Embryonic facial prominence (tissue), 1 donor: ENCODE data around the gene STK24.

Experiments
- DNase-seq: peaks from one replicate; pipeline ENCODE4 v3.0.0-alpha.2; 2016; ENCODE audit errors: extremely low spot score

The STK24 gene

GRCh38 chr13:98511435-98511834 lies 65.5 kb downstream of the STK24 start:
- no peak for DNase-seq

GRCh38 chr13:98510156-98510509 lies 66.8 kb downstream of the STK24 start:
- no peak for DNase-seq

GRCh38 chr13:98509271-98510155 lies 67.4 kb downstream of the STK24 start:
- no peak for DNase-seq

DNA sequence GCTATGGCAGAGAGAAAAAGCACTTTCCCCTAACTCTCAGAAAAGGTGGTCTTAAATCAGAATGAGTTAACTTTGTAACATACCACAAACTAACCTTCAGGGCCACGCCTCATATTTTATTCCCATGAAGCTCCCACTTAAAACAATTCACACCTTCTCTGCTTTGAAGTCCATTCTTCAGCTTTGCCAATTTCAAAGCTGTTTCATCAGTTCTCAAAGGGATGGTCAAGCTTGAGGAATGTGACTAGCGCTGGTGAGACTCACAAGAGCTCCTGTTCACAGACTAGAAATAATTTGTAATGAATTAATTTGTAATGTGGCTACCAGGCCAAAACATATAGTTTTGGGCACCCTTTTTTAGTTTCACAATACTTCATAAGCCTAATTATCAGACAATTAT lies 68.2 kb downstream of the STK24 start:
- DNase-seq, result no peak

- DNase-seq, result no peak
Measured at GRCh38 chr13:98508280-98508679, 68.6 kb downstream of the STK24 start.

DNA sequence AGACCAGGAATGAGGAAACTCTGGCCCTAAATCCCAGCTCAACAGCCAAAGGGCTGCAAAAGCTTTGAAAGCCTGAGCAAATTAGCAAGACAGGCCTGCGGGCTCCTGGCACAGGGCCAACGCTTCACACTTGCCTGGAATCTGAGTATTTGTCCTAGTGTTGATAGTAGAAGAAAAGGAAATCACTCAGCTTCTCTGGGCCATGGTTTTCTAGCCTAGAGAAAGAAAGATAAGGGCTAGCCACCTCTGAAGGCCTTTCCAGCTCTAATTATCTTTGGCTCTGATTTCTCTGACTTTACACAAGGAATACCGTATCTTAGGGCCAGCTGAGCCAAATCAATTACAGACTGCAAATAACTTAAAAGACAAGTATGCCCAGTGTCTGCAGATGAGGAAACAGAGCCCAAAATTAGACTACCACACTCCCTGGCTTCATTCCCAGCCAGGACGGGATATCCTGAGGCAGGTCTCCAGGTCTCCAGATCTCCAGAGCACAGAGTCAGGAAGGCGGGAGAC lies 69.6 kb downstream of the STK24 start:
- DNase-seq, result no peak

GRCh38 chr13:98506728-98507230 lies 70.1 kb downstream of the STK24 start:
- no peak for DNase-seq

- no peak for DNase-seq
Measured at GRCh38 chr13:98506322-98506721, 70.6 kb downstream of the STK24 start.

DNA sequence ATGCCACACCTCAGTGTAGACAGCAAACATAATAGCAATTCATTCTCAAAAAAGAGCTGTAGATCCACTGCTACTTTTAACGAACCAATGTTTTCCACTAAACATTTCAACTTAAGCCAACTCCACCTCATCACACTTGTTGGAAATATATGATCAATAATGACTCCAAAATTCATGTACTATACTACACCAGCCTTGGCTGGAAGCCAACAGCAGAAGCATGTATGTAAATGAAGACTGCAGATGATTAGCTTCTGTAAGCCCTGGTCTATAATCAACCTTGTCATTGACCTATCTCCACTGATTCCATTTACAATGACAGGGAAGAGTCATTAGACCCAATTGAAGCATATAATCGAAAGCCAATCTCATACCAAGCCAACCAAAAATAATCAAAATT lies 71.7 kb downstream of the STK24 start:
- no peak for DNase-seq

GRCh38 chr13:98504371-98504963 lies 72.4 kb downstream of the STK24 start:
- DNase-seq, result no peak

GRCh38 chr13:98504029-98504351 lies 72.9 kb downstream of the STK24 start:
- DNase-seq, result no peak

GRCh38 chr13:98503175-98504028 lies 73.5 kb downstream of the STK24 start:
- DNase-seq, result no peak

DNA sequence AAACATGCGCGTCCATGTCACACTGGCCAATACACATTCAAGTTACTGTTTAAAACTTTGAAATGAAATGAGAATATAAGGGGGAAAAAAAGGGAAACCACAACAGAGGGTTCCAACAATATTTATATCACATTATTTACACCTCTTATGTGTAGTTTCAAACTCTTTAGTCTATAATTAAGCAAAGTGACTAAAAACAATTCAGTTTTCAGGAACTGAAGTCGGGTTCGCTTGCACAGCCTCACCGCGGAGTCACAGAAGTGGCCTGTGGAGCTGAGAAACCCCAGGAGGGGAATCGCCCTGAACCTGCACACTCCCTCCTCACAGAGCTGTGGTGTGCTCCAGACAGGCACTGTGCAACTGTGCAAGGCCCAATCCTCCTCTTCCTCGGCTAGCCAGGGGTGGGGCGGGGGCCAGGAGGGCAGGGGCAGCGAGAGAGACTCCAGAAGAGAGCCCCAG lies 75.9 kb downstream of the STK24 start:
- DNase-seq, result no peak

- no peak for DNase-seq
Measured at GRCh38 chr13:98496966-98497365, 79.9 kb downstream of the STK24 start.

- no peak for DNase-seq
Measured at GRCh38 chr13:98496479-98496791, 80.5 kb downstream of the STK24 start.

DNA sequence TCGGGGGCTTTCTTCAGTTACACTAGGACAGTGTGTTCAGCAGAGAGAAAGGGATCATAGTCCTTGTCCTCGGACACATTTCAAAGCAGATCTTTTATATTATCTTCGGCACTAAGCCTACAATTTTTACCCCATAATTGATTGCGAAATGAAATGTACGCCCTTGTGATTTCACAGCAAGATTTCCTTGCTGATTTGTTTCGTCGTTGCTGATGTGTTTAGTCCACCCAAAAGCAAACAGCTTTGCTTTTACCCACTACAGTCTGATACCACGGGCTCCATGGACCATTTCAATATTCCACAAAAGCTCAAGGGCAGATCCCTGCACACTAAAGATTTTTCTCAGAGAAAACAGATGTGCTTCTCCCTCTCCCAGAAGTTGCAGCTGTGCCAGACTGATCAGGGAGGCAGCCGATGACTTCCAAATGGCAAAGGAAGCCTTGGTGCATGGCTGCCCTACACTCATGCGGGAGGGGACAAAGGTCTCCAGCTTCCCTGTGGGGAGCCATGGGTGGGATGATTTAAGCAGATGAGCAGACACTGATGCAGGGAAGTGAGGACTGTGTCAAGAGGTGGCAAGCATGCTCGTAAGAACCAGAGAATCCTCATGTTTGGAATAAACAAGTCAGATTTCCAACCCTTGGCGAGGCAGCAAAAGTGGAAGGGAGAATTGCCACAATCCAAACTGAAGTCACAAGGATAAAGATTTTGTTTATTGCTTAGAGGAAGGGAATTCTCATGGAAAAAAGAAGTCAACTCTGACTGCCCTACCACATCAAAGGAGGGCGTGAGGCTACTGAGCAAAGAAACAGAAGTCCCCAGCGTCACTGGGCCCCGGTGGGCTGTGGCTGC lies 81.1 kb downstream of the STK24 start:
- no peak for DNase-seq

DNA sequence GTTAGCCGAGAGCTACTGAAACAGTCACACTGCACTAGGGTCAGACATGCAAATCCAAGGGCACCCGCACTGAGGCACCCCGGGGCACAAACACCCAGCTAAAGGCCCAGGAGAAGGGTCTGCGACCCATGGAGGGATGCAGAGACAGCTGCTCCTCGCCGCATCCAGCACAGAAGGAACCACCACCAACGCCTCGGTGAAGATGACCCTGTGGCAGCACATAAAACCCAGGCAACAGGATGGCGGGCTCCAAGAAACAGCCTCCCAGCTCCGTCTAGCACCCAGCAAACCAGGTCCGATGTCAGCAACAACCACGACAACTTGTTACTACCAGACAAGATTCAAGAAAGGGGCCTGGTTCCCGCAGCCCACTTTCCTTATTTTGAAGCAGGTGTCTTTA lies 82.1 kb downstream of the STK24 start:
- DNase-seq, result no peak

DNA sequence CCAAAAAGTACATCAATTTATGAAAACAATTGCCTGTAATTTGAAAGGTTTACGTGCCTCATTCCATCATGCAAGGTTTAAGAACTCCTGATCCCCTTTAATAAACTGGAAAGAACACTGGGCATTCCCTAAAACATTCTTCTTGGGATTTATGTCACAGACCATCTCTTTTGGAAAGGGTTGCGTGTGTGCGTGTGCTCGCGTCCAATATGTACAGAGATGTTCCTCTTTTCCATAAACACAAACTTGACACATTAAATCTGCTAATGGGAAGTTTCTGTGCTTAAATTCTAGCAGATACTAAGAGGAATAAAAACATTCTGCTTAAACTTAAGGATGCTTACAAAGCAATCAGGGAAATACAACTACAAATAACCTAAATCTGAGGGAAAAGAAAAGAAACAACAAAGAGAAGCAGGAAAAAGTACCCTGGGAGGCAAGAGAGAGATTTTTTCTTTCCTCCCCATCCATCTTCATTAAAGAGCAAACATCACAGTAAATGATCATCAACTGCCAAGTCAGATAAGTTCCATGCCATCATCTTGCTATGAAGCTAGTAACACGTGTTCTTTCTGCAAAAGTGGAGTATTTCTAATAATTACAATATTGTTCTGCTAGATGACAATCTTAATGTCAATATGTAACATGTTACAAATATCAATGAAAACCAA lies 83.7 kb downstream of the STK24 start:
- no peak for DNase-seq

- no peak for DNase-seq
Measured at GRCh38 chr13:98492335-98493041, 84.4 kb downstream of the STK24 start.

DNA sequence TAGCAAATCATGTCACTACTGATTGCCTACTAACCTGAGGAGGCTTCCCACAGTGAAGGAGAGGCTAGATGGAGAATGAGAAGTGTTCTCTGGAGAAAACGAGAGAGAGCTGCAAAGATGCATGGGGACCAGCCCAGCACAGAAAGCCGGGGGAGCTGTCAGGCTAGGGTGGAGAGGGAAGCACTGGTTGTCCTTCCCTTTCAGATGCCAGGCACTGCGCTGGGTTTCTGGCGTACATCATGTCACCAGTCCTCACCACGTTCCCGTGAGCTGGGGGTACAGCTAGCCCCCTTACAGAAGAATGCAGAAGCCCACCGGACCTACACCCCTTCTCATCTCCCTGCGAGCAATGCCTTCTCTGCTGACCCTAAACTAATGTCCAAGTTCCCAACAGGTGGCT lies 86.0 kb downstream of the STK24 start:
- DNase-seq, result no peak
